GM21576 (cell line): ENCODE measurements around the gene ASIC3.

Source experiments
- ATAC-seq: cut with Tn5 transposase; IDR thresholded peaks from one replicate; pipeline ENCODE4 v1.9.1; 2021; ENCODE audit warnings: mild to moderate bottlenecking, moderate library complexity; ENCODE audit not compliant: unreplicated experiment

Gene ASIC3

GRCh38 chr7:151056666-151057505 is 8.6 kb downstream of the ASIC3 start:
- no peak for ATAC-seq

DNA sequence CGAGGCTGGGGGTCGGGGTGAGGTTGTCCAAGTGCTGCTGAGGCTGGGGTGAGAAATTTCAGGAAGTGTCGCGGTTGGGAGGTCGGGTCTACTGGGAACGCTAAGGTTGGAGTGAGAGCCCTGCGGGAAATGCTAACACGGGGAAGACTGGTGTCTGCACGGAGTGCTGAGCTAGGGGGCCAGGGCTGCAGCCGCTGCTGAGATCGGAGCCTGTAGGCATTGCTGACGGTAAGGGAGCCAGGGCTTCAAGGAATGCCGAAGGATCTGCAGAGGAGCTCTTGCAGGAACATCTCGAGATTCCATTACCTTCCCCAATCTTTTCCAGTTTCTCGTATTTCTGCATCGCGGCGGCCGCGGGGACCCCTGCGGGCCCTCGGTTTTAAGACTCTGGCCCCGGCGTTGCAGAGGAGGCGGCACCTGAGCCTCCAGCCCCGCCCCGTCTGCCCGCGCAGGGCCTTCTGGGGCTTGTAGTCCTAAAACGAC is 9.2 kb downstream of the ASIC3 start, which contains the start of gene CDK5:
Gene CDK5 (minus strand): TSS at position 392 of the 483 bp plus-strand sequence. CDS start 49 bp downstream, at position 343.
- peak; percentile 7 for ATAC-seq

DNA sequence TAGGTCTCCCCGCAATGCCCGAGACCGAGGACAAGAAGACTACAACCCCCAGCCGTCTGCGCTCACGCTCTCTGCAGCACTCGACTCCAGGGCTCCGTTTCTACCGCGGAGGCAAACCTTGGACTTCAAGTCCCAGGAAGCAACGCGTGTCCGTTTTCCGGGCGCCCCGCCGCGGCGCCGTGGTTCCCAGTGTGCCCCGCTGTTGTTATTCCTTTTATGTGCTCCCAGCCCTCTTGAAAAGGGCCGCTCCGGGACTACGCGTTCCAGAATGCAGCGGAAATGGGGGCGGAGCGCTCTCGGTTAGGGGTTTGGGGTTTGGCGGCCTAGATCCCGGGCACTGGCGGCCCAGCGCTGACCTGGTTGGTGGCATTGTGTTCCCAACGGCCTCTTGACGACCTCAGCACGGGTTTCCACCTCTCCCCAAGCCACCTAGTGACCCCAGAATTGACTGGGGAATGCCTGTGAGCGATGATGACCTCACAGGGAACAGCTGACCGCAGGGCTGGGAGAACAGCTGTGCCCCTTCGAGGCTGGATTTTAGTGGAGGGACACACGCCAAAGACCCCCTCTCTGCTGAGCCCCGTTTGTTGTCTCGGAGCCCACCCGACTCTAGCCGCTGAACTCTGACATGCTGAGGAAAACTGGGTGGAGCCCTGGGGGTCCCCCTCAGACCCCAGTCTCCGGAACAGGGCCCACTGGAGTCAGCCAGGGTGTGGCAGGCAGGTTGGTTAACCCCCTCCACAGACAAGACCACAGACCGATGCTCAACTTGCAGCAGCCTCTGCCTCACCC is 9.9 kb downstream of the ASIC3 start:
- peak; percentile 89 for ATAC-seq

DNA sequence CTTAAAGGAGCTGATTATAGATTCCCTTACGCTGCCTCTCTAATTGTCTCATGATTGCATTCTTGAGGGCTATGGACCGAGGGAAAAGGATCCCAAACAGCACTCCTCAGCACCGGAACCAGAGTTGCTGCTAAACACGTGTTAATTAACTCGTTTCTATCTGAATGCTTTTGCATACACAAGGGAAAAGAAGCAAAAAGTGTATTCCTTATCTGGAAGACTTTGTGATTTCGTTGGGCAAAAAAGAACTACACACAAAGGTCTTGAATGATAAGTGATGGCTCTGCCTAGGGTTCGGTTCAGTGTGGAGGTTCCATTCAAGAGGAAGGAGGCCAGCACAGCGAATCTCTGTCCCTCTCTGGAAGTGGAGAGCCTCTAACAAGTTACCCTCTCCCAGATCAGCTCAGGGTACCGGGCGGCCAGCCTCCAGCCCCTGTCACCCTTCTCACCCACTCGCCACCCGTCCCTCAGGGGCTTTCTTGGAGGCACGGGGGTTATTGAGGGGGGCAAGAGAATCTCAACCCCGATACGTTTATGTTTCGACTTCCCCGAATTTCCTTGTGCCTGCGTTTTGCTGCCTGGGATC is 10.5 kb downstream of the ASIC3 start:
- ATAC-seq: no peak

GRCh38 chr7:151059367-151060112 is 11.2 kb downstream of the ASIC3 start, which contains the start of gene SLC4A2:
TSS of gene SLC4A2 (plus strand) at chr7:151059589. CDS start at chr7:151061988, 2,399 bp downstream.
- peak; percentile 28 for ATAC-seq

DNA sequence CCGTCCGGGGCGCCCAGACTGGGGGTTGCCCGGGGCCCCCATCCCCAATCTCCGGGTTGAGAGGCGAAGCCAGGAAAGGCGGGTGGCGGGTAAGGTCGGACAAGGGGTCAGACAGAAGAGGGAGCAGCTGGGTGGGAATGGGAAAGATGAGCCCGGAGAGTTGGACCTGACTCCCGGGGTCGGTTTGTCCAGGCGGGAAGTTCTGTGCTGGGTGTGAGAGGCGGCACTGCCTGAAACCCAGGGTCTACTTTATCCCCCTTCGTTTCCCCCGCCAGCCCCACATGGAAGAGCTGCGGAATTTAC is 11.7 kb downstream of the ASIC3 start:
- no peak for ATAC-seq

DNA sequence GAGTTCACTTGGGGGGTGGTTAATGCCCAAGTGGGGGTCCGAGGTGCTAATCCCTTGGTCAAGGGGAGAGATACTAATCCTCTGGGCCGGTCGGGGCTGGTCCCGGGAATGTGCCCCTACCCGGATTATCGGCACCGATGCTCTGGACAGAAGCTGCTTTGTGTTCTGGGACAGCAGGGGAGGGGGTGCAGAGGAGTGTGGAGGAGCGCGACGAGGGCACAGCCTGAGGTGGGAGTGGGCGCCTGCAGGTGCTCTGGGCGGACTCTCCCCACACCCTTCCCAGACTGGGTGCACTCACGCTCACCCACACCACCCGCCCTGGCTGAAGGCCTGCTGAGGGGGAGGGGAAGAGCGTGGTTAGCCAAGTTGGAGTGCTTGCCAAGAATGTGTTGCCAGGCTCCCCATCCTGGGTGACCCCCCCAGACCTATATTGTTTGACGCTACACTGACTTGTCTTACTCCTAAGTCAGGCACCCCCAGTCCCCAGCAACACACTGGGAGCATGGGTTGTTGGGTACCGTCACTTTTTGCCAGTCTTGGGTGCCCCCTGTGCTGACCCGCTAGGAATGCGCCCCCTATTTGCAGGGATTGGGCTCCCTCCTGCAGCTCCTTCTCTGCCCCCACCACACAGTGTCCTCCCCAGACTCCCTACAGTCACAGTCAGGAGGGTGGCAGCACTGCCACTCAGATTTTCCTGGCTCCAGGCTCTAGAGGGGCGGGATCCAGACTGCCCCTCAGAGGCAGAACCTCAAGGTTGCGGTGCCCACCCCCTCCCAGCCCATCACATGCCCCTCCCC is 12.3 kb downstream of the ASIC3 start:
- ATAC-seq: no peak

- no peak for ATAC-seq
Measured at GRCh38 chr7:151061213-151062110, 13.1 kb downstream of the ASIC3 start.

- ATAC-seq: no peak
Measured at GRCh38 chr7:151062111-151062398, 13.7 kb downstream of the ASIC3 start.

- no peak for ATAC-seq
Measured at GRCh38 chr7:151062399-151063211, 14.3 kb downstream of the ASIC3 start.

DNA sequence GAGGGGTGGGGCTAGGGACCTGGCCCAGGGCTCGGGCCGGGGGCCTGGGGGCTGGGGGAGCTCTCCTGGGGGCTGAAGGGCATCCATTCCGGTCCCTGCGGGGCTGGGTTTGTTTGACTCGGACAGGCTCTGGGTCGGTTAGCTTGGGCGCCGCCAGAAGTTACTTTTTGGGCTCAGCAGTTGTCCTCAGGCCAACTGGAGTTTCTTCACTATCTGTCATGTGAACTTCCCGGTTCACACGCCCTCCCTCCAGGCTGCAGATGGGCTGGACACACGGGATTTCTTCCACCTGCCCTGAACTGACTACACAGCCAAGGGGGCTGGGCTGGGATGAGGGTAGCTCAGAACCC is 14.9 kb downstream of the ASIC3 start:
- ATAC-seq: no peak

GRCh38 chr7:151064454-151064853 is 16.1 kb downstream of the ASIC3 start:
- ATAC-seq: no peak

DNA sequence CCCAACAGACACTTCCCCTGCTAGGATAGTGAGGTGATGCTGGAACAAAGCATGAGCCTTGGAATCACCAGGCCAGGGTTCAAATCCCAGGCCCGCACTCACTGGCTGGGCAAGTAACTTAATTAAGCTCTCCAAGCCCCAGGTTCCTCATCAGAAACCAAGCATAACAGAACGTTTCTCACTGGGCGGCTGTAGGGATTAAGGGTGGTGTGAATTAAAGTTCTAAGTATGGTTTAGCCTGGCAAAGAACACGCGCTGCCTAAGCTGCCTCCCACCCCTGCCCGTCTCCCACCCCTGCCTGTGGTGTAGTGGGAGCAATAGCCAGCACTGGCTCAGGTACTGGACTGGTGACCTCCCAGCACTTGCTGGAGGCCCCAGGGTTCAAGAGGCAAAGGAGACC is 16.7 kb downstream of the ASIC3 start:
- ATAC-seq: no peak

DNA sequence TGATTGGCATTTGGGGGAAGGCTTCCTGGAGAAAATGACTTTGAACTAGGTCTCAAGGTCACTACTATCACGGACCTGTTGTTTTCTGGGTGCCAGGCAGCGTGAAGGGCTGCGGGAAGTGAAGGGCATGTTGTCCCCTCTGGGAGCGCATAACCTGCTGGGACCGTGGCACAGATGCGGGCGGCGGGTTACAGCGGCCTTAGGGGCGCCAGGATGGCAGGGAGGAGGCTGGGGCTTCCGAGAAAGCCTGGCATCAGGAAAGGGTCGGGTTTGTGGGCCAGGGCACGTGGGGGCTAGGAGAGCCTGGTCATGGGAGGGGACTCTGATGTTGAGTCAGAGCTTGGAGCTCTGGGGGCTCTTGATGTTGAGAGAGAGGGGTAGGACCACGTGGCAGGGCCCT is 17.2 kb downstream of the ASIC3 start:
- no peak for ATAC-seq

GRCh38 chr7:151066273-151066974 is 18.1 kb downstream of the ASIC3 start:
- no peak for ATAC-seq

GRCh38 chr7:151068069-151068773 is 19.9 kb downstream of the ASIC3 start:
- ATAC-seq: no peak

- no peak for ATAC-seq
Measured at GRCh38 chr7:151069841-151070573, 21.7 kb downstream of the ASIC3 start.
